ENCODE measurements around the gene PUM1.

PUM1 gene

DNA sequence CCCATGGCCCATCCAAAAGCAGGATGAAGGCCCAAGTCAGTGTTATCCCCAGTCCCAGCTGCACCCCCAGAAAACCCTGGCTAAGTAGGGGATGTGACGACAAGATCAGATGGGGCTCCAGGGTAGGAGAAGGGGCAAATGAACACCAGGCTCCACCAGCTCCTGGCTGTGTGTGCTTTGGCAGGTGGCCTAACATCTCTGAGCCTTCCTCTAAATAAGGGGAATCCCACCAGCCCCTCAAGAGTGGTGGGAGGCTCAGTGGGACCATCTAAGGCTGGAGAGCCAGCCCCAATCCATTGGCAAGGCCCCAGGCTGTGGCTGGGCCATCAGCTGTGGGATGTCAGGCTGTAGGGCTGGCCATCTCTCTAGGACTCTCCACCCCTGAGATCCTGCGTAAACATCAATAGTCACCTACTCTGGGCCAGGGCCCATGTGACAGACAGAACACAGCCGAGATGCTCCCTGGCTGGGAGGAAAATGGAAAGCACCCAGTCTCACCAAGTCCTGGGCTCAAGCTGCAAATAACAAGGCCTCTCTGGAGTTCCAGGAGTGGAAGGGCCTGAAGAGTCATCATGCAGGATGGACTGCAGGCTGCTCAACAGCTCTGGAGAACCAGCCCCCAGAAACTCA is 164.5 kb downstream of the PUM1 start:
- H3K9me3 ChIP-seq (ENCODE audit: insufficient read depth, low read depth, low read length): no peaks in the 10 kb centered on the region

GRCh38 chr1:30900486-30900885 is 165.0 kb downstream of the PUM1 start:
- Histone ChIP-seq H3K9me3 (ENCODE audit: insufficient read depth, low read depth, low read length) (no peaks in the 10 kb centered on the region), H3K4me3 (ENCODE audit: low read depth, low read length) (no peak overlapping the region), H3K4ac (ENCODE audit: low read depth, low read length) (no peak overlapping the region), H3K79me1 (ENCODE audit: low read length) (peaks cover 3% of the 10 kb centered on the region), H3K14ac (ENCODE audit: low read length) (no peak overlapping the region), H3K18ac (ENCODE audit: low read length) (no peak overlapping the region), H3K36me3 (ENCODE audit: control insufficient read depth in 1 of 2, insufficient read depth in 2 of 2, low read length in 2 of 2) (peaks cover 0 to 2% of the 10 kb centered on the region in 2 experiments), H2BK12ac (ENCODE audit: low read length) (no peak overlapping the region), H4K12ac (ENCODE audit: low read depth, low read length) (no peak overlapping the region), H3K23ac (ENCODE audit: low read length) (no peak overlapping the region), H4K8ac (ENCODE audit: low read depth, low read length) (no peak overlapping the region), H3K4me1 (ENCODE audit: control insufficient read depth in 1 of 2, insufficient read depth in 2 of 2, low read length in 2 of 2) (peaks cover 4 to 15% of the 10 kb centered on the region in 2 experiments), H2AFZ (ENCODE audit: insufficient read depth, low read length, poor library complexity) (no peak overlapping the region), H2BK5ac (ENCODE audit: low read depth, low read length, poor library complexity) (no peak overlapping the region), H3K79me2 (ENCODE audit: control insufficient read depth, insufficient read depth, low read length, poor library complexity) (peaks cover 2% of the 10 kb centered on the region), H4K91ac (ENCODE audit: low read depth, low read length) (no peak overlapping the region), H3K27ac (ENCODE audit: low read depth, low read length) (no peak overlapping the region), H3K27me3 (ENCODE audit: insufficient read depth, low read length) (no peaks in the 10 kb centered on the region), H2BK120ac (ENCODE audit: insufficient read depth, low read length, poor library complexity) (no peak overlapping the region), H2AK5ac (ENCODE audit: low read length) (no peak overlapping the region), H3K4me2 (ENCODE audit: low read length) (no peak overlapping the region), H3K9ac (ENCODE audit: low read length) (no peak overlapping the region)
- WGBS (ENCODE audit: extremely low coverage, insufficient coverage, insufficient read length): no CpG with 5 or more reads among the region's 6 CpGs
- DNase-seq: no peak

More for the DNA sequence above, 164.5 kb downstream of the PUM1 start:
- no peaks in the 10 kb centered on the region for H3K27me3 ChIP-seq (ENCODE audit: insufficient read depth, low read length)
- H3K4me1 ChIP-seq (ENCODE audit: control insufficient read depth in 1 of 2, insufficient read depth in 2 of 2, low read length in 2 of 2): peaks cover 4 to 13% of the 10 kb centered on the region in 2 experiments
- H2BK12ac ChIP-seq (ENCODE audit: low read length): no peak overlapping the region
- no peak overlapping the region for H4K8ac ChIP-seq (ENCODE audit: low read depth, low read length)
- no peak overlapping the region for H3K18ac ChIP-seq (ENCODE audit: low read length)
- no peak overlapping the region for H3K4me3 ChIP-seq (ENCODE audit: low read depth, low read length)
- H3K4me2 ChIP-seq (ENCODE audit: low read length): no peak overlapping the region
- H3K79me1 ChIP-seq (ENCODE audit: low read length): peaks cover 3% of the 10 kb centered on the region
- no peak overlapping the region for H2AK5ac ChIP-seq (ENCODE audit: low read length)
- H2BK120ac ChIP-seq (ENCODE audit: insufficient read depth, low read length, poor library complexity): no peak overlapping the region
- no peak overlapping the region for H3K27ac ChIP-seq (ENCODE audit: low read depth, low read length)
- peaks cover 2% of the 10 kb centered on the region for H3K79me2 ChIP-seq (ENCODE audit: control insufficient read depth, insufficient read depth, low read length, poor library complexity)
- no peak overlapping the region for H2AFZ ChIP-seq (ENCODE audit: insufficient read depth, low read length, poor library complexity)
- WGBS (ENCODE audit: extremely low coverage, insufficient coverage, insufficient read length): no CpG with 5 or more reads among the region's 3 CpGs
- no peak for DNase-seq
- no peak overlapping the region for H4K91ac ChIP-seq (ENCODE audit: low read depth, low read length)
- no peak overlapping the region for H3K14ac ChIP-seq (ENCODE audit: low read length)
- no peak overlapping the region for H4K12ac ChIP-seq (ENCODE audit: low read depth, low read length)
- H3K4ac ChIP-seq (ENCODE audit: low read depth, low read length): no peak overlapping the region
- H2BK5ac ChIP-seq (ENCODE audit: low read depth, low read length, poor library complexity): no peak overlapping the region
- H3K23ac ChIP-seq (ENCODE audit: low read length): no peak overlapping the region
- H3K36me3 ChIP-seq (ENCODE audit: control insufficient read depth in 1 of 2, insufficient read depth in 2 of 2, low read length in 2 of 2): peaks cover 0 to 2% of the 10 kb centered on the region in 2 experiments
- no peak overlapping the region for H3K9ac ChIP-seq (ENCODE audit: low read length)

- no peak overlapping the region for H3K27ac ChIP-seq (ENCODE audit: low read depth, low read length)
- peaks cover 3% of the 10 kb centered on the region for H3K79me1 ChIP-seq (ENCODE audit: low read length)
- H3K4ac ChIP-seq (ENCODE audit: low read depth, low read length): no peak overlapping the region
- H3K9me3 ChIP-seq (ENCODE audit: insufficient read depth, low read depth, low read length): no peaks in the 10 kb centered on the region
- peaks cover 2 to 4% of the 10 kb centered on the region in 2 experiments for H3K36me3 ChIP-seq (ENCODE audit: control insufficient read depth in 1 of 2, insufficient read depth in 2 of 2, low read length in 2 of 2)
- H3K79me2 ChIP-seq (ENCODE audit: control insufficient read depth, insufficient read depth, low read length, poor library complexity): peaks cover 2% of the 10 kb centered on the region
- H2BK120ac ChIP-seq (ENCODE audit: insufficient read depth, low read length, poor library complexity): no peak overlapping the region
- no peaks in the 10 kb centered on the region for H3K27me3 ChIP-seq (ENCODE audit: insufficient read depth, low read length)
- WGBS (ENCODE audit: extremely low coverage, insufficient coverage, insufficient read length): no CpG with 5 or more reads among the region's 13 CpGs
- H3K14ac ChIP-seq (ENCODE audit: low read length): no peak overlapping the region
- H2BK12ac ChIP-seq (ENCODE audit: low read length): no peak overlapping the region
- H3K9ac ChIP-seq (ENCODE audit: low read length): no peak overlapping the region
- no peak overlapping the region for H3K23ac ChIP-seq (ENCODE audit: low read length)
- DNase-seq: peak in 1 of 2 donors; percentile 29
- H2AFZ ChIP-seq (ENCODE audit: insufficient read depth, low read length, poor library complexity): no peak overlapping the region
- no peak overlapping the region for H3K4me2 ChIP-seq (ENCODE audit: low read length)
- no peak overlapping the region for H4K91ac ChIP-seq (ENCODE audit: low read depth, low read length)
- peaks cover 4 to 15% of the 10 kb centered on the region in 2 experiments for H3K4me1 ChIP-seq (ENCODE audit: control insufficient read depth in 1 of 2, insufficient read depth in 2 of 2, low read length in 2 of 2)
- H2BK5ac ChIP-seq (ENCODE audit: low read depth, low read length, poor library complexity): no peak overlapping the region
- no peak overlapping the region for H3K4me3 ChIP-seq (ENCODE audit: low read depth, low read length)
- H2AK5ac ChIP-seq (ENCODE audit: low read length): no peak overlapping the region
- H4K8ac ChIP-seq (ENCODE audit: low read depth, low read length): no peak overlapping the region
- H4K12ac ChIP-seq (ENCODE audit: low read depth, low read length): no peak overlapping the region
- no peak overlapping the region for H3K18ac ChIP-seq (ENCODE audit: low read length)
Observed at GRCh38 chr1:30899577-30900389, 165.7 kb downstream of the PUM1 start.

- H4K8ac ChIP-seq (ENCODE audit: low read depth, low read length): no peak overlapping the region
- DNase-seq: no peak
- no CpG with 5 or more reads among the region's 10 CpGs for WGBS (ENCODE audit: extremely low coverage, insufficient coverage, insufficient read length)
- no peak overlapping the region for H3K18ac ChIP-seq (ENCODE audit: low read length)
- no peak overlapping the region for H3K23ac ChIP-seq (ENCODE audit: low read length)
- no peak overlapping the region for H2BK12ac ChIP-seq (ENCODE audit: low read length)
- H3K79me1 ChIP-seq (ENCODE audit: low read length): peaks cover 3% of the 10 kb centered on the region
- H2BK120ac ChIP-seq (ENCODE audit: insufficient read depth, low read length, poor library complexity): no peak overlapping the region
- no peak overlapping the region for H4K12ac ChIP-seq (ENCODE audit: low read depth, low read length)
- H3K9me3 ChIP-seq (ENCODE audit: insufficient read depth, low read depth, low read length): peaks cover 8% of the 10 kb centered on the region
- no peak overlapping the region for H3K14ac ChIP-seq (ENCODE audit: low read length)
- no peak overlapping the region for H3K4me2 ChIP-seq (ENCODE audit: low read length)
- no peak overlapping the region for H3K9ac ChIP-seq (ENCODE audit: low read length)
- H2AFZ ChIP-seq (ENCODE audit: insufficient read depth, low read length, poor library complexity): no peak overlapping the region
- H3K4me1 ChIP-seq (ENCODE audit: control insufficient read depth in 1 of 2, insufficient read depth in 2 of 2, low read length in 2 of 2): peaks cover 4 to 15% of the 10 kb centered on the region in 2 experiments
- H2BK5ac ChIP-seq (ENCODE audit: low read depth, low read length, poor library complexity): no peak overlapping the region
- no peaks in the 10 kb centered on the region for H3K27me3 ChIP-seq (ENCODE audit: insufficient read depth, low read length)
- H2AK5ac ChIP-seq (ENCODE audit: low read length): no peak overlapping the region
- no peak overlapping the region for H3K4me3 ChIP-seq (ENCODE audit: low read depth, low read length)
- peaks cover 4 to 7% of the 10 kb centered on the region in 2 experiments for H3K36me3 ChIP-seq (ENCODE audit: control insufficient read depth in 1 of 2, insufficient read depth in 2 of 2, low read length in 2 of 2)
- H3K4ac ChIP-seq (ENCODE audit: low read depth, low read length): no peak overlapping the region
- H4K91ac ChIP-seq (ENCODE audit: low read depth, low read length): no peak overlapping the region
- peaks cover 2% of the 10 kb centered on the region for H3K79me2 ChIP-seq (ENCODE audit: control insufficient read depth, insufficient read depth, low read length, poor library complexity)
- no peak overlapping the region for H3K27ac ChIP-seq (ENCODE audit: low read depth, low read length)
Observed at GRCh38 chr1:30898031-30898815, 167.3 kb downstream of the PUM1 start.

Measured in trophoblast cell (in vitro differentiated cells and primary cell).